Measurements from ENCODE around the gene FBXW8.
A peak's percentile ranks its signal among the peaks of the same experiment; 100 is the strongest.

FBXW8 gene

DNA sequence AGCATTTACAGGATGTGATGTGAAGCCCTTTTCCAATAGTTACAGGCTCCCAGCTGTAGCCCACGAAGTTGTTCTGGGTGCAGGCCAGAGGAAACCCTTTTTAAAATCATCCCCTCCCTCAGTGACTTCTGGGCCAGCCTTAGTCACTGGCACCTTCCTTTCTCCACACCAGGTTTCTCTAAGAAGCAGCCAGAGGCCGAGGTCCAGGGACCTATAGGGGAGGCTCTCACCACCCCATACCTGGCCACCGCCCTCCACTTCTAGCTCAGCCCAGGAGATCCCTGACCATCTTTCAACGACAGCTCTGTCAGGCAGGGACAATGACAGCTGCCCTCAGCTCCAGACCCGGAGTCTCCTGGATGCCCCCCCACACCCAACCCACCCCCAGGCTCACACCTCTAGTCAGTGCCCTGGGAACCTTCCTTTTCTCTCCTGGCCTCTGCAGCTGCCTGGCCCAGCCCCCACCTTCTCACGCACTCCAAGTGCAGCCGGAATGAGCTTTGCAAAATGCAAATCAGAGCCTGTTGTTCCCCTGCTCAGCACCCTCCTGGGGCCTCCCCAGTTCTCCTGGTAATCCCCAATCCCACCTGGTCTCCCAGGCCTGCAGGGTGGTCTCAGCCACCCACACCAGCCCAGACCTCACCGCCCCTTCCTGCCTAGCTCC, 141.8 kb downstream of the FBXW8 start:
- TF ChIP-seq, protein P1, sequence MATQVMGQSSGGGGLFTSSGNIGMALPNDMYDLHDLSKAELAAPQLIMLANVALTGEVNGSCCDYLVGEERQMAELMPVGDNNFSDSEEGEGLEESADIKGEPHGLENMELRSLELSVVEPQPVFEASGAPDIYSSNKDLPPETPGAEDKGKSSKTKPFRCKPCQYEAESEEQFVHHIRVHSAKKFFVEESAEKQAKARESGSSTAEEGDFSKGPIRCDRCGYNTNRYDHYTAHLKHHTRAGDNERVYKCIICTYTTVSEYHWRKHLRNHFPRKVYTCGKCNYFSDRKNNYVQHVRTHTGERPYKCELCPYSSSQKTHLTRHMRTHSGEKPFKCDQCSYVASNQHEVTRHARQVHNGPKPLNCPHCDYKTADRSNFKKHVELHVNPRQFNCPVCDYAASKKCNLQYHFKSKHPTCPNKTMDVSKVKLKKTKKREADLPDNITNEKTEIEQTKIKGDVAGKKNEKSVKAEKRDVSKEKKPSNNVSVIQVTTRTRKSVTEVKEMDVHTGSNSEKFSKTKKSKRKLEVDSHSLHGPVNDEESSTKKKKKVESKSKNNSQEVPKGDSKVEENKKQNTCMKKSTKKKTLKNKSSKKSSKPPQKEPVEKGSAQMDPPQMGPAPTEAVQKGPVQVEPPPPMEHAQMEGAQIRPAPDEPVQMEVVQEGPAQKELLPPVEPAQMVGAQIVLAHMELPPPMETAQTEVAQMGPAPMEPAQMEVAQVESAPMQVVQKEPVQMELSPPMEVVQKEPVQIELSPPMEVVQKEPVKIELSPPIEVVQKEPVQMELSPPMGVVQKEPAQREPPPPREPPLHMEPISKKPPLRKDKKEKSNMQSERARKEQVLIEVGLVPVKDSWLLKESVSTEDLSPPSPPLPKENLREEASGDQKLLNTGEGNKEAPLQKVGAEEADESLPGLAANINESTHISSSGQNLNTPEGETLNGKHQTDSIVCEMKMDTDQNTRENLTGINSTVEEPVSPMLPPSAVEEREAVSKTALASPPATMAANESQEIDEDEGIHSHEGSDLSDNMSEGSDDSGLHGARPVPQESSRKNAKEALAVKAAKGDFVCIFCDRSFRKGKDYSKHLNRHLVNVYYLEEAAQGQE (IDR thresholded peaks at IDR 0.05; ENCODE audit: insufficient replicate concordance, low read depth): no peak
- TF ChIP-seq GABPA (IDR thresholded peaks at IDR 0.05; ENCODE audit: low read depth) (no peak), POLR2AphosphoS5 (IDR thresholded peaks at IDR 0.05; ENCODE audit: low read depth) (no peak), SPI1 (IDR thresholded peaks at IDR 0.05; ENCODE audit: borderline replicate concordance, low read depth) (no peak)
- TF ChIP-seq, protein P2, sequence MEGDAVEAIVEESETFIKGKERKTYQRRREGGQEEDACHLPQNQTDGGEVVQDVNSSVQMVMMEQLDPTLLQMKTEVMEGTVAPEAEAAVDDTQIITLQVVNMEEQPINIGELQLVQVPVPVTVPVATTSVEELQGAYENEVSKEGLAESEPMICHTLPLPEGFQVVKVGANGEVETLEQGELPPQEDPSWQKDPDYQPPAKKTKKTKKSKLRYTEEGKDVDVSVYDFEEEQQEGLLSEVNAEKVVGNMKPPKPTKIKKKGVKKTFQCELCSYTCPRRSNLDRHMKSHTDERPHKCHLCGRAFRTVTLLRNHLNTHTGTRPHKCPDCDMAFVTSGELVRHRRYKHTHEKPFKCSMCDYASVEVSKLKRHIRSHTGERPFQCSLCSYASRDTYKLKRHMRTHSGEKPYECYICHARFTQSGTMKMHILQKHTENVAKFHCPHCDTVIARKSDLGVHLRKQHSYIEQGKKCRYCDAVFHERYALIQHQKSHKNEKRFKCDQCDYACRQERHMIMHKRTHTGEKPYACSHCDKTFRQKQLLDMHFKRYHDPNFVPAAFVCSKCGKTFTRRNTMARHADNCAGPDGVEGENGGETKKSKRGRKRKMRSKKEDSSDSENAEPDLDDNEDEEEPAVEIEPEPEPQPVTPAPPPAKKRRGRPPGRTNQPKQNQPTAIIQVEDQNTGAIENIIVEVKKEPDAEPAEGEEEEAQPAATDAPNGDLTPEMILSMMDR (IDR thresholded peaks at IDR 0.05; ENCODE audit: insufficient read depth, low read length): no peak

DNA sequence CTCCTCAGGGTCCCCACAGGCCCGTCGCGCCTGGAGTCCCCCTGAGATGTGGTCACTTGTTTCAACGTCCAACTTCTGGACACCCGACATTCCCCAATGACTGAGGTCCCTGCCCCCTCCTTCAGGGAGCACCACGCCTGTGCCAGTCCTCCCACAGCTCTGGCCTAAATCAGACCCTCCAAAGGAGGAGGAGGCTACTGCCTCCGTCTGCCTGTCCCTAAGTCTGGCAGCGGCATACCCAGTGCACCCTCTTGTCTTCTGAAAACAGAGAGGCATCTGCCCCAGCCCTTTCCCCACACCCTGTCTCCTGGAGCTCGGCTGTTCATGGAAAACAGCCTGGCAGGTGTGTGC, 142.3 kb downstream of the FBXW8 start:
- H3K27me3 ChIP-seq (ENCODE audit: insufficient read depth, poor library complexity, severe bottlenecking): no peaks in the 10 kb centered on the region
- peak overlapping the region; percentile 52 for H3K27ac ChIP-seq (replicated peaks)
- TF ChIP-seq GABPA (IDR thresholded peaks at IDR 0.05; ENCODE audit: low read depth) (no peak), POLR2AphosphoS5 (IDR thresholded peaks at IDR 0.05; ENCODE audit: low read depth) (no peak)
- TF ChIP-seq, protein P2 (IDR thresholded peaks at IDR 0.05; ENCODE audit: insufficient read depth, low read length): no peak
- no peak for DNase-seq (ENCODE audit: low read depth in 1 of 2, low spot score in 1 of 2)
- no peak overlapping the region for H3K4me3 ChIP-seq (replicated peaks; ENCODE audit: insufficient read depth, low read length)

More for the DNA sequence above, 141.8 kb downstream of the FBXW8 start:
- H3K27me3 ChIP-seq (ENCODE audit: insufficient read depth, poor library complexity, severe bottlenecking): no peaks in the 10 kb centered on the region
- peak in 1 of 2 experiments; percentile 35 for DNase-seq (ENCODE audit: low read depth in 1 of 2, low spot score in 1 of 2)
- H3K4me3 ChIP-seq (replicated peaks; ENCODE audit: insufficient read depth, low read length): no peak overlapping the region
- peak overlapping the region; percentile 52 for H3K27ac ChIP-seq (replicated peaks)

DNA sequence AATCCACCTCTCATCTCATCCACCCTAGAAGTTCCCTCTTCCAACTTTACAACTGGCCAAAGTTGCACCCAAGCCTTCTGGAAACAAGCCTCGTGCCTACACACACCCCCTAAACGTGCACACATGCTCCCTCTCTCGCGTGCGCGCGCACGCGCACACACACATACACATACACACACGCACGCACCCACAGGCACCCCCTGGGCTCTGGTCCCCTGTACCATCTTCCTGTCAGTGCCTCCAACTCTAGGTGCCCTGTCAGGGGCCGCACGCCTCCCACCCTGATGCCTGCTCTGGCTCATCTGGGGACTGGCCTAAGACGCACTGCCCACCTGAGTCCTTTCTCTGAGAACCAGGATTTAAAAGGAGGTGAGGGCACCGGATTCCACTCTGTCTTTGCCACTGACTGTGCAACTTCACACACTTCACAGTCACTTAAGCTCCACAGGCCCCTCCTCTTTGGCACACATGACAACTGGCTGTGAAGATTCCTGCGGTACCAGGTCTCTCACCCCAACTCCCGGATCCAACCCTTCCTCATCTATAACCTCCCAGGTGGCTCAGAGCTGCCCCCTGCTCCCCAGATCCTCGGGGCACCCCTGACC, 142.9 kb downstream of the FBXW8 start:
- Histone ChIP-seq H3K27ac (replicated peaks) (peak overlapping the region; percentile 52), H3K4me3 (replicated peaks; ENCODE audit: insufficient read depth, low read length) (no peak overlapping the region), H3K27me3 (ENCODE audit: insufficient read depth, poor library complexity, severe bottlenecking) (no peaks in the 10 kb centered on the region)
- DNase-seq (ENCODE audit: low read depth in 1 of 2, low spot score in 1 of 2): peak in 1 of 2 experiments; percentile 27
- TF ChIP-seq, protein P2 (IDR thresholded peaks at IDR 0.05; ENCODE audit: insufficient read depth, low read length): no peak
- no peak for TF ChIP-seq SPI1 (IDR thresholded peaks at IDR 0.05; ENCODE audit: borderline replicate concordance, low read depth)
- no peak for TF ChIP-seq POLR2AphosphoS5 (IDR thresholded peaks at IDR 0.05; ENCODE audit: low read depth)
- TF ChIP-seq GABPA (IDR thresholded peaks at IDR 0.05; ENCODE audit: low read depth): no peak
- TF ChIP-seq, protein P1 (IDR thresholded peaks at IDR 0.05; ENCODE audit: insufficient replicate concordance, low read depth): no peak

Measured in HL-60 (cell line).